Endothelial cell of umbilical vein (primary cell): Measurements from ENCODE around the gene CASK. TPM values are rescaled to one million over a fixed set of nuclear protein-coding genes. Genes with fewer than 3 reads are reported as not detected.

Experiments used
- BruUV-seq: library from RNA; stranded (reverse); fragments of 400-500 nt; replicated peaks from 2 replicates; lab custom pipeline; 2021; lab: Mats Ljungman, UMichigan
- CTCF ChIA-PET: fragments of 300-600, 350-600 bp; sonication (Branson Sonifier 250); formaldehyde crosslinking; loops from one replicate; lab custom pipeline; 2021; ENCODE audit warnings: antibody characterized with exemption, inconsistent platforms; lab: Charles Lee
- POLR2A ChIA-PET: fragments of 300-600, 350-600 bp; sonication (Branson Sonifier 250); formaldehyde crosslinking; loops from one replicate; lab custom pipeline; 2021; ENCODE audit warnings: antibody characterized with exemption, inconsistent platforms; lab: Charles Lee
- DNase-seq: peaks from one replicate; pipeline ENCODE4 v3.0.0-alpha.2; 2011; ENCODE audit warnings: low read depth, low spot score
- FAIRE-seq: peaks from 2 replicates; lab custom pipeline; 2011; peaks lifted over from hg19 to GRCh38; lab: Jason Lieb, UNC
- H2AFZ ChIP-seq: 2 replicates; pipeline ENCODE4 v1.6.0; 2012; ENCODE audit warnings: low read depth, low read length, control low read depth, inconsistent platforms
- H3K27ac ChIP-seq: 2 replicates; pipeline ENCODE4 v1.5.1; 2011; ENCODE audit warnings: low read depth, mild to moderate bottlenecking, control low read depth, low read length, moderate library complexity; ENCODE audit not compliant: insufficient read depth
- H3K27me3 ChIP-seq, 2 experiments: 2 replicates each; pipeline versions ENCODE4 v1.6.0 to v1.6.1; 2011; ENCODE audit warnings: low read length in 2 of 2, mixed read lengths in 1 of 2; ENCODE audit not compliant: control insufficient read depth in 2 of 2, insufficient read depth in 2 of 2
- H3K36me3 ChIP-seq, 2 experiments: 2 replicates in 1 of 2; 3 replicates in 1 of 2; pipeline ENCODE4 v1.5.1; 2011; ENCODE audit warnings: low read length in 2 of 2, mild to moderate bottlenecking in 1 of 2, moderate library complexity in 1 of 2; ENCODE audit not compliant: control insufficient read depth in 2 of 2, insufficient read depth in 2 of 2; ENCODE audit errors: extremely low read depth in 1 of 2
- H3K4me1 ChIP-seq: 3 replicates; pipeline ENCODE4 v1.5.1; 2011; ENCODE audit warnings: mild to moderate bottlenecking, low read length; ENCODE audit not compliant: control insufficient read depth, insufficient read depth; ENCODE audit errors: extremely low read depth
- H3K4me2 ChIP-seq: 2 replicates; pipeline ENCODE4 v1.6.1; 2011; ENCODE audit warnings: low read length, control low read depth, mixed read lengths; ENCODE audit not compliant: insufficient read depth
- H3K4me3 ChIP-seq, 3 experiments: fragments of 200-600 bp in 1 of 3; sonication (generic), shearing (Covaris generic) in 1 of 3; replicated peaks in 1 of 3; 2 replicates each; pipeline ENCODE4 v1.5.1; 2011 to 2016; ENCODE audit warnings: control low read depth in 3 of 3, low read length in 3 of 3, mild to moderate bottlenecking in 2 of 3, inconsistent platforms in 1 of 3, low read depth in 1 of 3, moderate library complexity in 1 of 3; ENCODE audit not compliant: insufficient read depth in 1 of 3
- H3K79me2 ChIP-seq: 2 replicates; pipeline ENCODE4 v1.6.0; 2012; ENCODE audit warnings: low read length, inconsistent platforms; ENCODE audit not compliant: control insufficient read depth, insufficient read depth
- H3K9ac ChIP-seq: replicated peaks from 2 replicates; pipeline ENCODE3; 2011; ENCODE audit warnings: low read length, control low read depth; ENCODE audit not compliant: insufficient read depth; ENCODE audit errors: extremely low read depth
- H3K9me1 ChIP-seq: replicated peaks from 3 replicates; pipeline ENCODE4 v1.6.0; 2011; ENCODE audit warnings: mild to moderate bottlenecking, low read length; ENCODE audit not compliant: control insufficient read depth, insufficient read depth; ENCODE audit errors: extremely low read depth
- H3K9me3 ChIP-seq: replicated peaks from 2 replicates; pipeline ENCODE4 v1.5.1; 2012; ENCODE audit warnings: low read length, inconsistent platforms; ENCODE audit not compliant: control insufficient read depth, insufficient read depth
- H4K20me1 ChIP-seq: replicated peaks from 2 replicates; pipeline ENCODE3; 2011; ENCODE audit warnings: mild to moderate bottlenecking, low read length; ENCODE audit not compliant: control insufficient read depth, insufficient read depth; ENCODE audit errors: extremely low read depth
- EZH2 ChIP-seq: IDR thresholded peaks from 2 replicates; pipeline ENCODE4 v1.6.1; 2012; ENCODE audit warnings: borderline replicate concordance, low read depth, mild to moderate bottlenecking, moderate library complexity, low read length, inconsistent platforms; ENCODE audit not compliant: severe bottlenecking
- FOS ChIP-seq: IDR thresholded peaks from 2 replicates; pipeline ENCODE4 v1.6.1; 2011; ENCODE audit warnings: mild to moderate bottlenecking, low read length, moderate library complexity, borderline replicate concordance; ENCODE audit not compliant: insufficient read depth
- GATA2 ChIP-seq: IDR thresholded peaks from 2 replicates; pipeline ENCODE4 v1.7.0; 2011; ENCODE audit warnings: low read depth, mild to moderate bottlenecking, moderate library complexity, mixed read lengths, low read length; ENCODE audit not compliant: insufficient read length, insufficient read depth
- JUN ChIP-seq: IDR thresholded peaks from 2 replicates; pipeline ENCODE4 v1.6.1; 2011; ENCODE audit warnings: borderline replicate concordance, low read depth; ENCODE audit not compliant: insufficient read length, insufficient read depth
- MAX ChIP-seq: IDR thresholded peaks from 2 replicates; pipeline ENCODE4 v1.6.1; 2011; ENCODE audit not compliant: insufficient read depth, insufficient read length
- MYC ChIP-seq: IDR thresholded peaks from one replicate; pipeline ENCODE4 v1.6.1; 2011; ENCODE audit warnings: mild to moderate bottlenecking, low read depth, low read length
- POLR2A ChIP-seq: IDR thresholded peaks from 2 replicates; pipeline ENCODE4 v1.6.1; 2012; ENCODE audit warnings: low read depth, mild to moderate bottlenecking, control low read depth, low read length
- POLR2AphosphoS5 ChIP-seq: IDR thresholded peaks from 2 replicates; pipeline ENCODE4 v1.6.1; 2012; ENCODE audit warnings: low read depth, mild to moderate bottlenecking, control low read depth, low read length, moderate library complexity; ENCODE audit not compliant: insufficient read depth
- dilution Hi-C: fragments of 300-500 bp; cut with MboI; formaldehyde crosslinking; loops from one replicate; pipeline ENCODE4 v1.15.0; 2019; ENCODE audit warnings: low sequenced_read_pairs; ENCODE audit not compliant: extremely low pct_ligation_motif_present
- intact Hi-C: fragments of 100-400 bp; cut with micrococcal nuclease; formaldehyde crosslinking; loops from one replicate; pipeline ENCODE4 v1.10.0; 2022
- polyA plus RNA-seq, 4 experiments: library from polyadenylated mRNA; depleted of rRNA in 3 of 4; stranded (reverse) in 3 of 4; unstranded in 1 of 4; fragments of >200 nt; gene quantifications; 2 replicates each; pipeline versions ENCODE4 v1.2.1 to v1.2.3, GENCODE V29; 2011 to 2012; ENCODE audit warnings: missing spikeins in 1 of 4
- total RNA-seq: library from RNA; stranded (reverse); gene quantifications from 2 replicates; pipeline ENCODE4 v1.2.3, GENCODE V29; 2021
- TF ChIP-seq, protein P1 (sequence below), 2 donors: IDR thresholded peaks; 1 replicate in 1 of 2; 2 replicates in 1 of 2; pipeline ENCODE4 v1.5.1; 2011; ENCODE audit warnings: low read length in 2 of 2, mild to moderate bottlenecking in 2 of 2, moderate library complexity in 2 of 2, control low read depth in 1 of 2, inconsistent platforms in 1 of 2, low read depth in 1 of 2; ENCODE audit not compliant: insufficient read depth in 1 of 2; ENCODE audit errors: extremely low read depth in 1 of 2

Gene CASK
- total and polyA plus RNA-seq, 2 donors (not counting 3 experiments of a cell fraction or from before 2014, with no cell fraction given) = 6.4 to 30.4 TPM

GRCh38 chrX:41728125-41728524 lies 195.2 kb downstream of the CASK start:
- no peak overlapping the region for H3K9ac ChIP-seq
- dilution Hi-C loops = no loop called here
- DNase-seq = no peak
- ChIA-PET POLR2A (no interaction called here), CTCF (no interaction called here)
- no peaks in the 10 kb centered on the region for H3K4me1 ChIP-seq
- no peaks in the 10 kb centered on the region for H3K9me1 ChIP-seq
- H3K4me3 ChIP-seq = no peak overlapping the region
- intact Hi-C loops = no loop called here
- no peaks in the 10 kb centered on the region for H3K27me3 ChIP-seq
- H3K27ac ChIP-seq = no peak overlapping the region
- H3K4me2 ChIP-seq = no peak overlapping the region
- H3K9me3 ChIP-seq = no peaks in the 10 kb centered on the region
- no TSS peak for BruUV-seq
- no peaks in the 10 kb centered on the region for H3K79me2 ChIP-seq
- TF ChIP-seq EZH2 (no peak), POLR2AphosphoS5 (no peak), MAX (no peak), MYC (no peak), POLR2A (no peak), JUN (no peak), GATA2 (no peak), FOS (no peak)
- TF ChIP-seq, protein P1, sequence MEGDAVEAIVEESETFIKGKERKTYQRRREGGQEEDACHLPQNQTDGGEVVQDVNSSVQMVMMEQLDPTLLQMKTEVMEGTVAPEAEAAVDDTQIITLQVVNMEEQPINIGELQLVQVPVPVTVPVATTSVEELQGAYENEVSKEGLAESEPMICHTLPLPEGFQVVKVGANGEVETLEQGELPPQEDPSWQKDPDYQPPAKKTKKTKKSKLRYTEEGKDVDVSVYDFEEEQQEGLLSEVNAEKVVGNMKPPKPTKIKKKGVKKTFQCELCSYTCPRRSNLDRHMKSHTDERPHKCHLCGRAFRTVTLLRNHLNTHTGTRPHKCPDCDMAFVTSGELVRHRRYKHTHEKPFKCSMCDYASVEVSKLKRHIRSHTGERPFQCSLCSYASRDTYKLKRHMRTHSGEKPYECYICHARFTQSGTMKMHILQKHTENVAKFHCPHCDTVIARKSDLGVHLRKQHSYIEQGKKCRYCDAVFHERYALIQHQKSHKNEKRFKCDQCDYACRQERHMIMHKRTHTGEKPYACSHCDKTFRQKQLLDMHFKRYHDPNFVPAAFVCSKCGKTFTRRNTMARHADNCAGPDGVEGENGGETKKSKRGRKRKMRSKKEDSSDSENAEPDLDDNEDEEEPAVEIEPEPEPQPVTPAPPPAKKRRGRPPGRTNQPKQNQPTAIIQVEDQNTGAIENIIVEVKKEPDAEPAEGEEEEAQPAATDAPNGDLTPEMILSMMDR (IDR thresholded peaks at IDR 0.05; ENCODE audit: extremely low read depth in 1 of 2, insufficient read depth in 1 of 2, low read depth in 1 of 2, low read length in 2 of 2) = no peak
- FAIRE-seq = no peak
- H3K36me3 ChIP-seq = no peaks in the 10 kb centered on the region
- no peak overlapping the region for H2AFZ ChIP-seq
- no peaks in the 10 kb centered on the region for H4K20me1 ChIP-seq
